ENCODE data around the gene TTLL12. TPM values are rescaled to one million over a fixed set of nuclear protein-coding genes. Genes with fewer than 3 reads are reported as not detected.
A peak's percentile ranks its signal among the peaks of the same experiment; 100 is the strongest.

The TTLL12 gene
- total RNA-seq: 10 to 100 TPM; 42.9 to 44.6 TPM

DNA sequence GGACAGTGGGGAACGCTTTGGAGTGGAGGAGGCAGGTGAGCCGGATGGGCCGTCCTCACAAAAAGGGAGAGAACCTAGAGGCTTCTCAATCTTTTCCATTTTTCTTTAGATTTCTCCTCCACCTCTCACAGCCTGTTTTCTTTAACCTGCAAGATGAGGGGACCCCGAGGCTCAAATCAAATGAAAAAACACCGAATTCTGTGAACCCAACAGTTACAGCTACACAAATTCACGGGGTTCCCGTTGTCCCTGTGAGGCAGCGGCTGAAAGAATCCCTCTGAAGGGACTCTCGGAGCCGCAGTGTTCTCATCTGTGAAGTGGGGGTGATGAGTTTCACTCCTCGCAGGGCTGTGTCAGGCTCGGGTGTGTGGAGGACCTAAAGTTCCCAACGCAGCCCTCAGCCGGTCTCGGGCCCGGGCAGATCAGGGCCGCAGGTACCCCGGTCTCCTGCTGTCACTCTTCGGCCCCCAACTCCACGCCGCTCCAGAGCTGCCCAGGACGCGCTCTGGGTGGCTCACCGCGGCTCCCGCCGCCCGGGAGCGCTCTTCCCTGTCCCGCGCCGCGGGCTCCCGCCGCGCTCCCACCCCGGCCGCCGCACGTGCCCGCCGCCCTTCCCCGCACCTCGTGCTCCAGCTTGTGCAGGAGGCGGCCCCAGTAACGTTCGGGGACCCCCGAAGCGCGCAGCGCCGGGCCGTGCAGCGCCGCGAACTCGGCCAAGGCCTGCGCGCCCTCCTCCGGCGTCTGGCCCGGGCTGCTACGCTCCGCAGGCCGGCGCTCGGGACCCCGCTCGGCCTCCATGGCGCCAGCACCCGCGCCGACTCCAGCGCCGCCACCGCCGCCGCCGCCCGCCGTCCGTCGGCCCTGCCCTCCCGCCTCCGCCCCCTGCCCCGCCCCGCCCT is at the start of gene TTLL12:
Gene TTLL12, minus strand, starts transcription at position 863 of the 899 bp plus-strand sequence. Its CDS starts 65 bp downstream, at position 798.
- Mint-ChIP-seq H3K27me3 (peaks cover 5% of the 10 kb centered on the region), H3K9me3 (peaks cover 8% of the 10 kb centered on the region), H3K4me3 (peak within 1 kb of the TSS; percentile 80), H3K4me1 (peaks cover 39% of the 10 kb centered on the region), H3K36me3 (ENCODE audit: low read depth) (peaks cover 13% of the 10 kb centered on the region), H3K27ac (peak within 1 kb of the TSS; percentile 99)
- POLR2A ChIA-PET: interaction anchor here (0.6 to 0.9 kb wide), 2 partner anchors 21 to 102 kb away, joined by 3 read pairs; no protein-coding TSS in a partner anchor
- CTCF ChIA-PET: interaction anchor here (1.1 to 1.7 kb wide), 10 partner anchors 25 to 319 kb away, joined by 3 to 8 read pairs (median 3); partner anchors contain the start of gene TSPO
- peak; percentile 51 for DNase-seq

DNA sequence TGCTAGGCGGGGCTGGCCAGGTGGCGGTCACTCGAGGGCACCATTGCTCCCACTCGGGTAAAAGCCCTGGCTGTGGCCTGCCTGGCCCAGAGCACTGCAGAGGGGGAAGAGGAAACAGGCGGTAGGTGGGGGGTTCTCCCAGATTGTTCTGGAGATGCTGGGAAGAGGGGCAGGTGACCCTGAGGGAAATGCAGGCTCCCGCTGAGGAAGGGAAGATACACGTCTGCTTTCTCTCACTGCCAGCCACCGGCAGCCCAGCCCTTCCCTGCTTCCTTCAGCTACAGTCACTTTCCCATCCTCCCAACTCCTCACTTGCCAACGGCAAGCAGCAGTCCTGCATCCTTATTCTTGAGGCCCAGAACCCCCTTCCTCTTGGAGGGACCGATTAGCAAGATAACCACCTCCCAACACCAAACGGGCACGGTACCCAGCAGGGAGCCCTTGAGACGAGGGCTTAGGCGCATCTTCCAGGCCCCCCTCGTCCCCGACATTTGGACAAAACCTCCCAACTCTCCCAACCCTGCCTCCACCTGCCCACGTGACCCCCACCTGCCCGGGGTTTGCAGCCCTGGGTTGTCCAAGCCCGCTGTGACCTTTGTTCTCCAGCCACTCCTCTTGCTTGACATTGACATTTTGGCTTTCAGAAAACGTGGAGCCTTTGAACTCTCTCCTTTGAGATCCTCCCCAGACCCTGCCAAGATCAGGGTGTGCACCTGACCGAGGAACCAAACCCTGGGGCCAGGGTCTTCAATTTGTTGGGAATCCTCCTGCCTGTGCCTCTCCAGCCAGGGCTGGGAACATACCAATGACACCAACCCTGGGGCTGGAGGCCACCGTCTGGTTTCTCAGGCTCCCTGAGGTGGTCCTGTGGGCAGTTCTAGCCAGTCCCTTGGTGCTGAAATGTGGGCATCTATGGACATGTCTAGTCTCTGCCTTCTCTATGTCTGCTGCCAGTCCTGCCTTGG is 48.8 kb upstream of the TTLL12 start:
- CTCF ChIA-PET: no interaction called here
- POLR2A ChIA-PET: no interaction called here
- H3K27me3 Mint-ChIP-seq: peaks cover 1% of the 10 kb centered on the region
- no peak overlapping the region for H3K4me3 Mint-ChIP-seq
- no peak overlapping the region for H3K27ac Mint-ChIP-seq
- peaks cover 5% of the 10 kb centered on the region for H3K4me1 Mint-ChIP-seq
- no peak for DNase-seq
- no peaks in the 10 kb centered on the region for H3K9me3 Mint-ChIP-seq
- H3K36me3 Mint-ChIP-seq (ENCODE audit: low read depth): no peaks in the 10 kb centered on the region

DNA sequence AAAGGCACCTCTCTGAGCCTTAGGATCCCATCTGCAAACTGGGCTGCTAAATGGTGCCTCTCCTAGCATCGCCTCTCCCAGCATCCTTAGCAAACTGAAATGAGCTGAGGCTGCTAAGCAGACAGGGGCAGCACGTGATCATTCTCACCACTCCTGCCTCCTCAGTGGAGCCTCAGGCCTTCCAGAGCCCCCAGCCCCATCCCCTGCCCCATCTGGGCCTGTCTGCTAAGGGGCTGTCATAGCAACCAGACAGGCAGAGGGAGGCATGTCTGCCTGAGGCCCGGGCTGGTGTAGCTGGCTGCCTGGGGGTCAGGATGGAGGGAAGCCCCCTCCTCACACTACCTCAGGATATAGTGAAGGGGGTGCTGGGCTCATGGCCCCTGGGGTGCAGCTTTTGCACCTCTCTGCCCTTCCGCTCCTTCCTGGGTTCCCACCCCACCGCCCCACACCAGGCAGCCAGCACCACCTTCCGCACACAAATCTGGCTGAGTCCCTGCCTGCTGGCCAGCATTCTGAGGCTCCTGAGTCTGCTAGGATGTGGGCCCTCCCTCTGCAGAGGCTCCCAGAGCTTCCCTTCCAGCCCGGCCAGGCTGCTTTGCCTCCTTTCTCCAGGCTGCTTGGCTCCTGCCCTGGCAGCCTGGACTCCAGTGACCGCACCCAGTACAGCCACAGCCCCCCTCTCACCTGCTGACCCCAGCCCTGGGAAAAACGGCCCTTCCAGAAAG is 47.5 kb upstream of the TTLL12 start:
- peaks cover 5% of the 10 kb centered on the region for H3K4me1 Mint-ChIP-seq
- DNase-seq: no peak
- ChIA-PET POLR2A (no interaction called here), CTCF (interaction anchor here (0.9 kb wide), 1 partner anchor 15 kb away, joined by 3 read pairs; no protein-coding TSS in a partner anchor)
- no peaks in the 10 kb centered on the region for H3K36me3 Mint-ChIP-seq (ENCODE audit: low read depth)
- H3K9me3 Mint-ChIP-seq: no peaks in the 10 kb centered on the region
- H3K27me3 Mint-ChIP-seq: peaks cover 1% of the 10 kb centered on the region
- H3K27ac Mint-ChIP-seq: no peak overlapping the region
- no peak overlapping the region for H3K4me3 Mint-ChIP-seq

DNA sequence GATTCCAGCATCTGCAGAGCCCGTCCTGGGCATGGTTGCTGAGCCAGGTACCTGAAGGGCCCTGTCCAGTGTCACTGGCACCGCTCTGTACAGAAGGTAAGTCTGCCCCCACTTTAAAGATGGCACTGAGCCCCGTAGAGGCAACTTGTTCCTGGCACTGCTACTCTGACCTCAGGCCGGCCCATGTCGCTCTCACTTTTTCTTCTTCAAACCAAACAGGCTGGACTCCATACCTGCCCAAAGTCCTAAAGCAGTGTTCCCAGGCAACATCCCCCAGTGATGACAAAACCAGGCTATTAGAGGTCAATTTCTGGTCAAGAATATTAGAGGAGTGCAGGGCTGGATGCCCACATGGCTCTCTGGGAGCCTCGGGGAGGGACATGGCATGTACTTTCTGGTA is 46.6 kb upstream of the TTLL12 start:
- no peak overlapping the region for H3K27ac Mint-ChIP-seq
- H3K4me1 Mint-ChIP-seq: peaks cover 5% of the 10 kb centered on the region
- ChIA-PET CTCF (interaction anchor here (1.0 to 4.3 kb wide), 2 partner anchors 12 to 113 kb away, joined by 3 to 30 read pairs; no protein-coding TSS in a partner anchor), POLR2A (no interaction called here)
- H3K9me3 Mint-ChIP-seq: no peaks in the 10 kb centered on the region
- H3K4me3 Mint-ChIP-seq: no peak overlapping the region
- H3K27me3 Mint-ChIP-seq: peaks cover 1% of the 10 kb centered on the region
- no peaks in the 10 kb centered on the region for H3K36me3 Mint-ChIP-seq (ENCODE audit: low read depth)
- no peak for DNase-seq

DNA sequence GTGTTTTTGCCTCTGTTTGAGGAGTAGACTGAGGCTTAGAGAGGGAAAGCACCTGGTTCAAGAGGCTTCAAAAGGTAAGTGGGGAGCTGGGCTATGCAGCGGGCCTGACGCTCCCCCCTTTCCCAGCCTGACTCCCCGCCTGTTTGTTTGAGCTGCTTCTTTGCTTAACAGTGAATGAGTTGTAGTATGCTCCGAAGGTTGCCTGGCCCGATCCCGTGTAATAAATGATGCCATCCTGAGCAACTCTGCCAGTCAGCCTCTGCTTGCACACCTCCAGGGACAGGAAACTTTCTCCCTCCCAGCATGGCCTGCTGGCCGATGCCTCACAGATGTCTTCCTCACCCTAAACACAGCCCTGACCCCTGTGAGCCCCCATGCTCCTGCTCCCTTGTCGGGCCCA is 45.5 kb upstream of the TTLL12 start:
- no peak for DNase-seq
- Mint-ChIP-seq H3K4me3 (no peak overlapping the region), H3K27me3 (peaks cover 1% of the 10 kb centered on the region), H3K9me3 (no peaks in the 10 kb centered on the region), H3K27ac (no peak overlapping the region), H3K36me3 (ENCODE audit: low read depth) (no peaks in the 10 kb centered on the region), H3K4me1 (peaks cover 5% of the 10 kb centered on the region)
- ChIA-PET POLR2A (no interaction called here), CTCF (interaction anchor here (1.1 to 4.3 kb wide), 6 partner anchors 14 to 154 kb away, joined by 3 to 30 read pairs (median 4); no protein-coding TSS in a partner anchor)

DNA sequence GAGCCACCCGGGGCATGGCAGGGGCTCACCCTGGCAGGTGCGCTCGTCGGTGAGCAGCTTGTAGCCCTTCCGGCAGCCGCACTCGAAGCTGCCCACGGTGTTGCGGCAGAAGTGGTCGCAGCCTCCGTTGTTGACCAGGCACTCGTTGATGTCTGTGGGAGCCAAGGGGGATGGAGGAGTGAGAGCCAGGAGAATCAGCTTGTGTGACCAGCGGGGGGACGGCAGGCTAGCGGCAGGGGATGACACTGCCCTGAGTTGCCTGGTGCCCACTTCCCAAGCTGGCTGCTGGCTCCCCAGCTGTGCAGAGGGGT is 44.7 kb upstream of the TTLL12 start:
- H3K36me3 Mint-ChIP-seq (ENCODE audit: low read depth): no peaks in the 10 kb centered on the region
- H3K4me1 Mint-ChIP-seq: peaks cover 5% of the 10 kb centered on the region
- H3K4me3 Mint-ChIP-seq: no peak overlapping the region
- peaks cover 1% of the 10 kb centered on the region for H3K27me3 Mint-ChIP-seq
- POLR2A ChIA-PET: no interaction called here
- DNase-seq: no peak
- no peak overlapping the region for H3K27ac Mint-ChIP-seq
- no peaks in the 10 kb centered on the region for H3K9me3 Mint-ChIP-seq
- CTCF ChIA-PET: interaction anchor here (0.6 to 4.3 kb wide), 13 partner anchors 9 to 183 kb away, joined by 3 to 30 read pairs (median 3); no protein-coding TSS in a partner anchor

DNA sequence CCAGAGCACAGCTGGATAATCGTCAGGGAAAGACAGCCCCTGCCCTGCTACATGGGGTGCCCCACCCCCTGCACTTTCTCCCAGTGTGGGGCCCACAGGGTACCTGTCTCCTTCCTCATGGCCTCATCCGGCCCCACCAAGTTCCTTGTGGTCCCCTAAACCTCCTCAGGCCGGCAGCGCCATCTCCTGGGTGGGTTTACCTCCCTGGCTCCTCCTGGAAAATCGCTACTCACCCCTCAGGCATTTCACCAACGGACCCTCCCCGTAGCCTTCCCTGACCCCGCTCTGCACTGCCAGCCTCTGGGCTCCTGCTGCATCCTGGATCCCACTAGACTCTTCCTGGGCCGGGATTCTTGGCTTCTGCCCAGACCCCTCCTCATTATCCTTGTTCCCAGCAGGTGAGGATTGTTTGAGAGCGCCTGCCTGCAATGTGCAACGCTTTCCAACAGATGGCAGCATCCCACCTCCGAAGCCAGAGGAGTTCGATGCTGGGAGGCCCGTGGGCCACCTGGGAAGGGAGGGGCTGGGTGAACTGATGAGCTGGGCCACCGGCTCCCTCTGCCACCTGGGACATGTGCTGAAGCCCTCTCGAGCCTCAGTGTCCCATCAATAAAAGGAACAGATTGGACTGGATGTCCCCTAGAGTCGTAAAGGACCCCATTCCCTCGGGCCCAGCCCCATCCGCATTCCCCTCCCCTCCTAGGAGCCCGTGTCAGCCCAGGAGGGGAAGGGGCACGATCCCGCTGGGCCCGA is 44.2 kb upstream of the TTLL12 start:
- Mint-ChIP-seq H3K4me3 (no peak overlapping the region), H3K36me3 (ENCODE audit: low read depth) (no peaks in the 10 kb centered on the region), H3K27me3 (no peaks in the 10 kb centered on the region), H3K27ac (no peak overlapping the region), H3K9me3 (no peaks in the 10 kb centered on the region), H3K4me1 (peaks cover 5% of the 10 kb centered on the region)
- ChIA-PET CTCF (interaction anchor here (0.6 to 4.3 kb wide), 15 partner anchors 8 to 183 kb away, joined by 3 to 30 read pairs (median 3); no protein-coding TSS in a partner anchor), POLR2A (no interaction called here)
- DNase-seq: peak; percentile 73

DNA sequence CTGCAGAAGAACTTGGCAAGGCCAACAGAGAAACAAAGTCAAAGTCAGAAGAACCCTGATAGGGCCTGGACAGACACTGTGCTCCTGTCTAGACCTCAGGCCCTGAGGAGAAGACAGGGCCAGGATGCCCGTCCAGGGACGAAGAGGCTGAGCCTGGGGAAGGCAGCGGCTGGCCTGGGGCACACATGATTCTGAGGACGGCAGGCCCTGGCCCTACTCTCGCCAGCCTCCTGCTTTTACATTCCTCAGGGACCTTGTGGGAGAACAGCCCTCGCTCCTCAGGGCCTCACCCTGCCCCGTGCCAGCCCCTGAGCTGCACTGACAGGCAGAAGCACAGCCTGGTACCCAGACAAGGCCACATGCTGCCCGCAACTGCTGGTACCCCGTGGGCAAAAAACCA is 43.6 kb upstream of the TTLL12 start:
- H3K4me1 Mint-ChIP-seq: peaks cover 5% of the 10 kb centered on the region
- CTCF ChIA-PET: interaction anchor here (0.6 to 4.3 kb wide), 6 partner anchors 11 to 127 kb away, joined by 3 to 30 read pairs (median 3); no protein-coding TSS in a partner anchor
- H3K9me3 Mint-ChIP-seq: no peaks in the 10 kb centered on the region
- no peak overlapping the region for H3K27ac Mint-ChIP-seq
- H3K36me3 Mint-ChIP-seq (ENCODE audit: low read depth): no peaks in the 10 kb centered on the region
- POLR2A ChIA-PET: no interaction called here
- no peak for DNase-seq
- H3K4me3 Mint-ChIP-seq: no peak overlapping the region
- H3K27me3 Mint-ChIP-seq: no peaks in the 10 kb centered on the region

DNA sequence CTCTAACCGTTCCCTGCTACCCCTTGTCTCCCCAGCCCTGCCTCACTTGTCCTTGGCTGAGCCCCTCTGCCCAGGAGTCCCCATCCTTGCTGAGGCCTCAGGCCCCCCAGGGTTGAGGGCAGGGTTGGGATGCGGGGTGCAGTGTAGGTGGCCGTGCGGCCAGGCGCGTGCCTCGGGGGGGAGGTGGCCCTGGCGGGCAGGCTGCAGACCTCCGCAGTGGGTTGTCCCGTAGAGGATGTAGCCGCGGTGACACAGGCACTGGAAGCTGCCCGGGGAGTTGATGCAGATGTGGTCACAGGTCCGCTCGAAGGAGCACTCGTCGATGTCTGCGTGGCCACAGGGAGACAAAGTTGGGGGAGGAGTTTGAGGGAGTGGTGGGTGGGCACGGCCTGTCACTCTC is 41.9 kb upstream of the TTLL12 start:
- peaks cover 2% of the 10 kb centered on the region for H3K27me3 Mint-ChIP-seq
- H3K9me3 Mint-ChIP-seq: no peaks in the 10 kb centered on the region
- POLR2A ChIA-PET: no interaction called here
- H3K36me3 Mint-ChIP-seq (ENCODE audit: low read depth): no peaks in the 10 kb centered on the region
- no peak overlapping the region for H3K27ac Mint-ChIP-seq
- no peak overlapping the region for H3K4me3 Mint-ChIP-seq
- DNase-seq: no peak
- peaks cover 5% of the 10 kb centered on the region for H3K4me1 Mint-ChIP-seq
- CTCF ChIA-PET: interaction anchor here (1.1 kb wide), 1 partner anchor 157 kb away, joined by 3 read pairs; no protein-coding TSS in a partner anchor

DNA sequence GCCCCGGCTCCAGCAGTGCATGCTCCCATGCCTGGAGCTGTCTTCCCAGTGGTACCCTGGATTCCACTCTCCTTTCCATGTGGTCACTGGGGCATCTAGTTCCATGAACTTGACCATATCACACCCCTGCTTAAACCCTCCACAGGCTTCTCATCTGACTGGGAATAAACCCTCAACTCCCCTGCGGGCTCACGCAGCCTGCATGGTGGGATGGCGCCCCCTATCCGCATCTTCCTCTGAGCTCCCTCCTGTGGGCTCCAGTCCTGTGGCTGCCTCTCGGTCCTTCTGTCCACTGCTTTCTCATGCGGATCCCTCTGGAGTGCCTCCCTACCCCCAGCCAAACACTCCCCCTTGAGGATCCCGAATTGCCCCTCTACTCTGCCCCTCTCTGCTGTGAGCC is 41.4 kb upstream of the TTLL12 start:
- peaks cover 2% of the 10 kb centered on the region for H3K27me3 Mint-ChIP-seq
- DNase-seq: peak; percentile 40
- no peaks in the 10 kb centered on the region for H3K36me3 Mint-ChIP-seq (ENCODE audit: low read depth)
- H3K9me3 Mint-ChIP-seq: no peaks in the 10 kb centered on the region
- CTCF ChIA-PET: interaction anchor here (1.2 kb wide), 1 partner anchor 109 kb away, joined by 3 read pairs; no protein-coding TSS in a partner anchor
- POLR2A ChIA-PET: no interaction called here
- no peak overlapping the region for H3K4me3 Mint-ChIP-seq
- peaks cover 5% of the 10 kb centered on the region for H3K4me1 Mint-ChIP-seq
- no peak overlapping the region for H3K27ac Mint-ChIP-seq

DNA sequence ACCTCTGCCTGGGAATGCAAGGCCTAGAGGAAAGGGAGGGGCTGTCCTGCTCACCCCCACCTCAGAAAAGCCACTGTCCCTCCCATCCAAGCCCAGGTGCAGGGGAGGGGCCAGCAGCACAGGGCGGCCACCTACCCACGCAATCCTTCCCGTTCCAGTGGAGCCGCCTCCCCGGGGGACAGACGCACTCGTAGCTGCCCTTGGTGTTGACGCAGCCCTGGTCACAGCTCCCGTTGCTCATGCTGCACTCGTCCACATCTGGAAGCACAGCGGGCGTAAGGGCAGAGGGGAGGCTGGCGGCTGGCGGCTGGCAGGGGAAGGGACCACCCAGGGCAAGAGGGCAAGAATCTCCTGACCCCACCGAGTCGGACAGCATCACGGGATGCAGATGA is 40.3 kb upstream of the TTLL12 start:
- CTCF ChIA-PET: interaction anchor here (1.2 kb wide), 1 partner anchor 110 kb away, joined by 3 read pairs; no protein-coding TSS in a partner anchor
- POLR2A ChIA-PET: no interaction called here
- Mint-ChIP-seq H3K36me3 (ENCODE audit: low read depth) (no peaks in the 10 kb centered on the region), H3K9me3 (no peaks in the 10 kb centered on the region), H3K27me3 (peaks cover 2% of the 10 kb centered on the region), H3K27ac (no peak overlapping the region), H3K4me3 (no peak overlapping the region), H3K4me1 (peaks cover 5% of the 10 kb centered on the region)
- DNase-seq: no peak

All from activated CD4-positive, alpha-beta T cell treated with anti-CD3 and anti-CD28 coated beads, Interleukin-2, amount 10 ng/mL, durations not matched to agents 7 days and 5 days (primary cell).